Measurements from ENCODE around the gene GEMIN7.

The GEMIN7 gene

DNA sequence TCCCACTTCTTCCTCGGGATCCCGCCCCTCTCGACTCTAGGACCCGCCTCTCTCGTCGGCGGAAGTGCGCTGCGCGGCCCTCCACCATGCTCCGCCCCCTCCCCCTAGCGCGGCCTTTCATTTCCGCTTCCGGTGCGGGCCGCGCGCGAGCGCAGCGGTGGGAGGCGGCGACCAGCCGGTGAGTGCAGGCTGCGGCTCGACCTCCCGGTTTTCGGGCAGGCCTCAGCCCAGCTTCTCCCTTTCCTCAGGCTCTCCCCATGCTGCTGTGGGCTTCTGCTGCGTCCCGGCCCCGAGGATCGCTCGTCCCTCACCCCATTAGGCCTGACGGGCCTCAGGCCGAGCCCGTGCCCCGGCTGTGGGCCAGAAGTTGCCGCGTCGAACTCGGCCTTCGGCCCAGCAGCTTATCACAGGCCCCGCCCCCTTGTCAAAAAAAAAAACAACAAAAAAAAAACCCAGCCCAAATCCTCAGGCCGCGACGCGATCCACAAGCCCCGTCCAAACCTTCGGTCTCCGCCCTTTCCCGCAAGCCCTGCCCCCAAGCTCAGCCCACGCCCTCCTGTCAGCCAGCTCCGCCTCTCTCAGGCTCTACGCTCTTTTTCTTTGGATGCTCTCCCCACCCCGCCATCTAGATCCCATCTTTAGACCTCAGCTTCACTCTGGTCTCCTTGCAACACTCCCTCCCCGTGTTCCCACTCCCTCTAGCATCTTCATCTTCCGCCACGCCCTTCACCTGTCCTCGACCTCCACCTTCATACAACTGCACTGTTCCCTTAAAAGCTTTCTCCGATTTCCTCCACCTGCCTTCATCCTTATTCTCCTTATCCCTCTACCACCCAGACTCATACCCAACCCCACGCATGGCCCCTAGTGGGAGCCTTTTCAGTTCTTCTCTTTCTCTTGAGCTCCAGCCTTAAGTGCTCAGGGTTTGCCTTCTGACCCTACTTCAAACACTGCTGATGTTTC is 39.8 kb upstream of the GEMIN7 start, which contains the start of gene CLASRP:
CLASRP (plus strand) TSS at position 115 of the 963 bp plus-strand sequence. CDS start 1,168 bp downstream, outside the sequence.
- TF ChIP-seq, protein P1, sequence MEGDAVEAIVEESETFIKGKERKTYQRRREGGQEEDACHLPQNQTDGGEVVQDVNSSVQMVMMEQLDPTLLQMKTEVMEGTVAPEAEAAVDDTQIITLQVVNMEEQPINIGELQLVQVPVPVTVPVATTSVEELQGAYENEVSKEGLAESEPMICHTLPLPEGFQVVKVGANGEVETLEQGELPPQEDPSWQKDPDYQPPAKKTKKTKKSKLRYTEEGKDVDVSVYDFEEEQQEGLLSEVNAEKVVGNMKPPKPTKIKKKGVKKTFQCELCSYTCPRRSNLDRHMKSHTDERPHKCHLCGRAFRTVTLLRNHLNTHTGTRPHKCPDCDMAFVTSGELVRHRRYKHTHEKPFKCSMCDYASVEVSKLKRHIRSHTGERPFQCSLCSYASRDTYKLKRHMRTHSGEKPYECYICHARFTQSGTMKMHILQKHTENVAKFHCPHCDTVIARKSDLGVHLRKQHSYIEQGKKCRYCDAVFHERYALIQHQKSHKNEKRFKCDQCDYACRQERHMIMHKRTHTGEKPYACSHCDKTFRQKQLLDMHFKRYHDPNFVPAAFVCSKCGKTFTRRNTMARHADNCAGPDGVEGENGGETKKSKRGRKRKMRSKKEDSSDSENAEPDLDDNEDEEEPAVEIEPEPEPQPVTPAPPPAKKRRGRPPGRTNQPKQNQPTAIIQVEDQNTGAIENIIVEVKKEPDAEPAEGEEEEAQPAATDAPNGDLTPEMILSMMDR (IDR thresholded peaks at IDR 0.05; ENCODE audit: borderline replicate concordance, control extremely low read depth, extremely low read depth, insufficient read depth, missing control alignments) = no peak
- in situ Hi-C loops (cut with MboI; ENCODE audit: low sequenced_read_pairs, unreplicated experiment) = no loop called here
- DNase-seq (ENCODE audit: low spot score) = peak; percentile 93

DNA sequence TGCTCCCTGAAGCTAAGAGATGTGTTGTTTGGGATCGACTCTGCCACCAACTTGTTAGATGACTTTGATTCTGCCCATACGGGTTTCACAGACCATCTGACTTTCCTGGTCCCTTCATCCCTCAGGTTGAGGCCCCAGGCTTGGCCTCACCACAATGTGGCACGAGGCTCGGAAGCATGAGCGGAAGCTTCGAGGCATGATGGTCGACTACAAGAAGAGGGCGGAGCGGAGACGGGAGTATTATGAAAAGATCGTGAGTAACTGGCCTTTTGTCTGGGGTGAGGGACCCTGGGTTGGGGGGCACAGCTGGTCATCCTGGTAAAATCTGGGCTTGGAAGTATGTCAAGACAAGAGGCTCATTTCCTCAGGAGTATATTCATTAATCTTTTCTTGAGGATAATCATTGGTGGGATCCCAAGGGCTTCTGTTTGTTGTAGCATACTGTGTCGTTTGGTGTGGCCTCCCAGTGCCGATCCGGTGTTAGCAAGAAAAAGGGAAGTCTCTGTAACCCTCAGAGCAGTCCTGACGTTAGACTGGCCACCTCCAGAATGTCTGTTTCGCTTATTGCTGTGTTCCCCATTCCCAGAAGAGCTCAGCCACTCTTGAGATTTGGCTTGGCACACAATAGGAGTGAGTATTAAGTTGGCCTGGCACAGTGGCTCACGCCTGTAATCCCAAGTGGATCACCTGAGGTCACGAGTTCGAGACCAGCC is 38.8 kb upstream of the GEMIN7 start:
- DNase-seq (ENCODE audit: low spot score) = no peak
- TF ChIP-seq, protein P1 (IDR thresholded peaks at IDR 0.05; ENCODE audit: borderline replicate concordance, control extremely low read depth, extremely low read depth, insufficient read depth, missing control alignments) = no peak
- in situ Hi-C loops (cut with MboI; ENCODE audit: low sequenced_read_pairs, unreplicated experiment) = no loop called here

DNA sequence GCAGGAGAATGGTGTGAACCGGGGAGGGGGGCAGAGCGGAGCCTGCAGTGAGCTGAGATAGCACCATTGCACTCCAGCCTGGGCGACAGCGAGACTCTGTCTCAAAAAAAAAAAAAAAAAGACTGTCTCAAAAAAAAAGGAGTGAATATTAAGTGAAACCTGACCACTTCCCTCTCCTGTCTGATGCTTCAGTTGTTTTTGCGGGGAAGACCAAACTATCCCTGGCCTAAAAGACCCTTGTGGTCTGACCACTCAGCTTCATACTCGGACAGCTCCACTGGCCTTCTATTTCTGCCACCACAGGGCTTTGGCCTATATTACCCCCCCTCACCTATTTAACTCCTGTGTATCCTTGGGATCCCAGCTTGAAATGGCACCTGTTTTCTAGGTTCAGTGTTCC is 37.9 kb upstream of the GEMIN7 start:
- no peak for DNase-seq (ENCODE audit: low spot score)
- TF ChIP-seq, protein P1 (IDR thresholded peaks at IDR 0.05; ENCODE audit: borderline replicate concordance, control extremely low read depth, extremely low read depth, insufficient read depth, missing control alignments) = no peak
- in situ Hi-C loops (cut with MboI; ENCODE audit: low sequenced_read_pairs, unreplicated experiment) = no loop called here

DNA sequence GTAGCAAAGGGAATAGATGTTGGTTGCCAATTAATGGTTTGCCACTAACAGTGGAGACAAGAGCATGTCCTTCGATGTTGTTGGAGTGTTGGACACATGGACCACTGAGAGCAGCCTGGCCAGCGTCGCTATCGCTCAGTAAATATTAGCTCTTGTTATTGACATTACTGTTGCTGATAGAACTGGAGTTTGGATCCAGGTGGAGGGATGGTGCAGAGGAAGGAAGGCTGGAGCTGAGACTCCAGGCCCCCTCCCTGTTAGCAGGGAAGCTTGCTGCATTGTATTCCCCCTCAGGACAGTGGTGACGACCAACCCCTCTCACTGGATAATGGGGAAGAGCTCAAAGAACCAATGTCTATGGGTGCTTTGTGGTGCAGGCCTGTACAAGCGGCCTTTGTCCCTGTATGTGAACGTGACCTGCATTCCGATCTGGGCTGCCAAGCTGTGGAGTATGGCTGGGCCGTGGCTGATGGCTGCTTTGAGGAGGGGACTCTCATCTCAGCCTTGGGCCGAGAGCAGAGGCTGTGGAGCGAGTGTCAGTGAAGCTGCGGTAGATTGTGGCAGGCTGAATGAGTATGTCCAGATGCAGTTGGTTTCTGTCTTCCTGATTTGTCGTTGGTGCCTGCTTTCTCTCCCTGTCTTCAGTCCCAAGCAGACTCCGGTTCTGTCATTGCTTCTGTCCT is 33.2 kb upstream of the GEMIN7 start:
- no peak for DNase-seq (ENCODE audit: low spot score)
- TF ChIP-seq, protein P1 (IDR thresholded peaks at IDR 0.05; ENCODE audit: borderline replicate concordance, control extremely low read depth, extremely low read depth, insufficient read depth, missing control alignments) = no peak
- in situ Hi-C loops (cut with MboI; ENCODE audit: low sequenced_read_pairs, unreplicated experiment) = no loop called here

DNA sequence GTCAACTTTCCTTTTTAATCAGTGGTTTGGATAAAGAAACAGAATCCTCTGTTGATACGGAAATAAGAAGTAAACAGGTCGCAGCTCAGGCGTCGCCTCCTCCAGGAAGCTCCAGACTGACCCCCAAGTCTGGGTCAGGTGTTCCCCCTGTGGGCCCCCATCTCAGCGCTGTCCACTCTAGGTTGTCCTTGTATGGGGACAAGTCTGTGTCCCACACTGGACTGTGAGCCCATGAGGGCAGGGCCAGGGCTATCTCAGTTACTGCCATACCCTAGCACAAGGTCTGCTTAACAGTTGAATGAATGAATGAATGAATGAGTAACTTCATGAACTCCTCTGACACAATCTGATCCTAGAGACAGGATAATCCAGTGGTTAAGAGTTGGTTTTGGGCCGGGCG is 32.7 kb upstream of the GEMIN7 start:
- no peak for DNase-seq (ENCODE audit: low spot score)
- in situ Hi-C loops (cut with MboI; ENCODE audit: low sequenced_read_pairs, unreplicated experiment) = no loop called here
- TF ChIP-seq, protein P1 (IDR thresholded peaks at IDR 0.05; ENCODE audit: borderline replicate concordance, control extremely low read depth, extremely low read depth, insufficient read depth, missing control alignments) = no peak

DNA sequence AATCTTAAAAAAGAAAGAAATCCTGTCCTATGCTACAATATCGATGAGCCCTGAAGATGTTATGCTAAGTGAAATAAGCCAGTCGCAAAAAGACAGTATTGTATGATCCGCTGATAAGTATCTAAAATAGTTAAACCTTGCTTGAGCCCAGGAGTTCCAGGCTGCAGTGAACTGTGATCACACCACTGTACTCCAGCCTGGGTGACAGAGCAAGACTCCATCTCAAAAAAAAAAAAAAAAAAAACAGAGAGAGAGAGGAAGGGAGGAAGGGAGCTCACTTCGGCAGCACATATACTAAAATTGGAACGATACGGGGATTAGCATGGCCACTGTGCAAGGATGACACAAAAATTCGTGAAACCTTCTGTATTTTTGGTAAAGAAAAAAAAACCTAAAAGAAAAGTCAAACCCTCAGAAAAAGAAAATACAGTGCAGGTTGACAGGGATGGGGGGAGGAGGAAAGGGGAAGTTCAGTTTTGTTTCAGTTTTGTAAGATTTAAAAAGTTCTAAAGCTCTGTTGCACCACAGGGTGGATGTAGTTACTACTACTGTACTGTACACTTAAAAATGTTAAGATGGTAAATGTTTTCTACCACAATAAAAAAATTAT is 31.8 kb upstream of the GEMIN7 start:
- in situ Hi-C loops (cut with MboI; ENCODE audit: low sequenced_read_pairs, unreplicated experiment) = no loop called here
- peak; percentile 71 for DNase-seq (ENCODE audit: low spot score)
- TF ChIP-seq, protein P1 (IDR thresholded peaks at IDR 0.05; ENCODE audit: borderline replicate concordance, control extremely low read depth, extremely low read depth, insufficient read depth, missing control alignments) = no peak

All from GM13976 (cell line).